Mammary epithelial cell (primary cell): ENCODE results near the gene ZNF865.

Source experiments
- CTCF ChIP-seq, 2 donors: IDR thresholded peaks in 1 of 2; conservative IDR thresholded peaks in 1 of 2; 2 replicates each; pipeline ENCODE4 v1.5.1; 2011 to 2012; ENCODE audit warnings: inconsistent platforms in 2 of 2, low read length in 2 of 2, mild to moderate bottlenecking in 2 of 2, control low read depth in 1 of 2, low read depth in 1 of 2; ENCODE audit not compliant: insufficient read depth in 1 of 2; ENCODE audit errors: extremely low read depth in 1 of 2
- EZH2 ChIP-seq: IDR thresholded peaks from 2 replicates; pipeline ENCODE4 v1.6.1; 2012; ENCODE audit warnings: low read length, inconsistent platforms, borderline replicate concordance

- no peak for TF ChIP-seq EZH2
- no peak for TF ChIP-seq CTCF (conservative IDR thresholded peaks at IDR 0.05 in 1 of 2, IDR thresholded peaks at IDR 0.05 in 1 of 2; ENCODE audit: extremely low read depth in 1 of 2, insufficient read depth in 1 of 2, low read depth in 1 of 2, low read length in 2 of 2)
Measured at GRCh38 chr19:55600662-55601028, 4.8 kb upstream of the ZNF865 start.
